ENCODE measurements around the gene PGLYRP3. TPM values are rescaled to one million over a fixed set of nuclear protein-coding genes. Genes with fewer than 3 reads are reported as not detected.

The PGLYRP3 gene
- total RNA-seq, 1 donor from 2014 or later, result 31.3 TPM

- ATAC-seq, result no peak
Measured at GRCh38 chr1:153259387-153259786, 53.4 kb downstream of the PGLYRP3 start, which contains the start of gene LORICRIN. LORICRIN (plus strand) TSS chr1:153259687; CDS start chr1:153260950, 1,263 bp downstream.

DNA sequence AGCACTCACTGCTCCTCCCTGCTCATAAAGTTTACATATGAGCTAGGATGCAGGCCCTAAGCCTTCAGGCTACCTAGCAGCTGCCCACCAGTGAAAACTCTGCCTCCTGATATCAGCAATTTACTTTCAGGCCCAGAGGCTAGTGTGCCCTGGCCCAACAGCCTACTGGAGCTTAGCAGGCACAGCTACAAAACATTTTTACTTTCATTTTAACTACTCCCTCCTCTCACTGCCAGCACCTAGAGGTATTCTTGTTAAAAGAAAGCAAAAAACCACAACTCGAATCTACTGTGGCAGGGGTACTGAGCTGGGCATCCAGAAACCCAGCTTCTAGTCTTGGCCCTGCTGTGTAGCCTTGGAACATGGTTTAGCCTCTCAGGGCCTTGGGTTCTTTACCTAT, 59.1 kb downstream of the PGLYRP3 start:
- no peak for ATAC-seq

- no peak for ATAC-seq
Measured at GRCh38 chr1:153253076-153253475, 59.7 kb downstream of the PGLYRP3 start.

- peak; percentile 86 for ATAC-seq
Measured at GRCh38 chr1:153251988-153252387, 60.8 kb downstream of the PGLYRP3 start.

- ATAC-seq, result no peak
Measured at GRCh38 chr1:153251562-153251961, 61.2 kb downstream of the PGLYRP3 start.

- ATAC-seq, result no peak
Measured at GRCh38 chr1:153251087-153251486, 61.7 kb downstream of the PGLYRP3 start.

DNA sequence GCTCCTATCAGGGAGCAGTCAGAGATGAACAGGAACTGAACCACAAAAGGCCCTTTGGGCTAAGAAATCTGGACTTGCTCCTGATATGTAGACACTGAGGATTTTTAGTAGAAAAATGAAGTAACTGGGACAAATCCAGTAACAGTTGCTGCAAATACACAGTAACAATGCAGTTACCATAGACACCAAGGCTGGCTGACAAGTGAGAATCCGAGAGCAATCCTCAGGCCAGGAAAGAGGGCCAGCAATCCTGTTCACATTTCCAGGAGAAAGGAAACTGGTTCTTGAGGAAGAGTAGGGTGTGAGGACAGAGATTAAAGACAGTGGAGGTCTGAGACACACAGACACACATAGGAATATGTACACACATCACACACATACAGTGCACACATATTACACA, 62.6 kb downstream of the PGLYRP3 start:
- ATAC-seq, result no peak

DNA sequence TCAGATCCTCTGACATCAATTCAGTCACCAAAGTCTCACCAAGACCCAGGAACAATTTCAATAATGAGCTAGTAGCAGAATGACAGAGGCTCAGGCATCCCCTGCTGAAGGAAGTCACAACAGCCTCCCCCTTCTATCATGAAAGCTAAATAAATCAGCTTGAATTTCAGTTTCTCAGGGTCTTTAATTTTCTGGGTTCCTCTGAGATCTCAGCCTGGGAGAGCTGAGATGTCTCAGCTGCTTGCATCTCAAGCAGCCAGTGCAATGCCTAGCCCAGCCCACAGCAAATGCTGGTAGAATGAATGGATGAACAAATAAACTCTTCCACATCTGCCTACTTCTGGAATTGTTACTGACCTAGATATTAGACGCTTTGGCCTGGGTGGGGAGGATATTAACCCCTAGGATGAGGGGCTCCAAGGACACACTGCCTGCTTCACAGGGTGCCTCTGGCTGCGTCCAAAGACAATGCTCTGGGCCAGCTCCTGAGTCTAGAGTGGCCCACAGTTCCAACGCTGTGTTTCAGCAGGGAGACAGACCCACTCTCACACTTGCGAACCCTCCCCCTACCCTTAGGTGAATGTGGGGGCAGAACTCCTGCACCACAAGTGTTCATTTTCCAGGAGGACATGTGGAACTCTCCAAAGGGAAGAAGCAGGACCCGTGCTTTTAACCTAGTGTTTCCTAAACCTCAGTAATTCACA, 64.4 kb downstream of the PGLYRP3 start:
- no peak for ATAC-seq

Other genes starting within 250 kb of the PGLYRP3 start
- gene SPRR2B, start 241.3 kb downstream of the PGLYRP3 start, total RNA-seq, result 27.1 TPM
- 1,779 TPM for gene SPRR2E, start 218.4 kb downstream of the PGLYRP3 start, total RNA-seq
- 198 TPM for gene SPRR2F, start 199.4 kb downstream of the PGLYRP3 start, total RNA-seq
- 0.68 TPM for gene SPRR2G, start 162.1 kb downstream of the PGLYRP3 start, total RNA-seq
- gene LELP1, start 109.5 kb downstream of the PGLYRP3 start, total RNA-seq, result not detected
- gene PRR9, start 95.4 kb downstream of the PGLYRP3 start, total RNA-seq, result not detected
- gene LORICRIN, start 53.3 kb downstream of the PGLYRP3 start, total RNA-seq, result not detected
- 14.5 TPM for gene PGLYRP4, start 35.9 kb upstream of the PGLYRP3 start, total RNA-seq
- 34,355 TPM for gene S100A9, start 44.9 kb upstream of the PGLYRP3 start, total RNA-seq
- 65.2 TPM for gene S100A12, start 62.7 kb upstream of the PGLYRP3 start, total RNA-seq
- 27,439 TPM for gene S100A8, start 78.1 kb upstream of the PGLYRP3 start, total RNA-seq
- 24.6 TPM for gene S100A7A, start 103.6 kb upstream of the PGLYRP3 start, total RNA-seq
- 5,647 TPM for gene S100A7, start 147.7 kb upstream of the PGLYRP3 start, total RNA-seq
- gene S100A6, start 223.0 kb upstream of the PGLYRP3 start, total RNA-seq, result 976 TPM
- gene S100A5, start 228.0 kb upstream of the PGLYRP3 start, total RNA-seq, result not detected
- 36.0 TPM for gene S100A4, start 232.9 kb upstream of the PGLYRP3 start, total RNA-seq
- 9.6 TPM for gene S100A3, start 236.3 kb upstream of the PGLYRP3 start, total RNA-seq